Smooth muscle cell (in vitro differentiated cells): ENCODE results near the gene CPTP. TPM values are rescaled to one million over a fixed set of nuclear protein-coding genes. Genes with fewer than 3 reads are reported as not detected.

Experiments used
- DNase-seq: peaks from one replicate; lab custom pipeline; 2025; ENCODE audit not compliant: unreplicated experiment; lab: John Stamatoyannopoulos, UW
- H2AFZ ChIP-seq: fragments of 200-600 bp; sonication (generic); 2 replicates; pipeline ENCODE4 v1.6.0; 2016; ENCODE audit warnings: antibody characterized with exemption, low read depth, mild to moderate bottlenecking
- H3F3A ChIP-seq: fragments of 200-600 bp; sonication (generic); 2 replicates; pipeline ENCODE4 v1.6.0; 2017; ENCODE audit warnings: antibody characterized with exemption, low read depth
- H3K27ac ChIP-seq: fragments of 200-600 bp; sonication (generic); 2 replicates; pipeline ENCODE4 v1.5.1; 2016; ENCODE audit warnings: low read depth, mild to moderate bottlenecking
- H3K27me3 ChIP-seq: fragments of 200-600 bp; sonication (generic); 2 replicates; pipeline ENCODE4 v1.6.1; 2016; ENCODE audit warnings: low read depth, mild to moderate bottlenecking
- H3K36me3 ChIP-seq: fragments of 200-600 bp; sonication (generic); 2 replicates; pipeline ENCODE4 v1.5.1; 2016; ENCODE audit warnings: low read depth
- H3K4me1 ChIP-seq: fragments of 200-600 bp; sonication (generic); 2 replicates; pipeline ENCODE4 v1.5.1; 2016; ENCODE audit warnings: low read depth
- H3K4me2 ChIP-seq: fragments of 200-600 bp; sonication (generic); 2 replicates; pipeline ENCODE4 v1.6.0; 2016; ENCODE audit warnings: mild to moderate bottlenecking
- H3K4me3 ChIP-seq: fragments of 200-600 bp; sonication (generic); 2 replicates; pipeline ENCODE4 v1.5.1; 2016; ENCODE audit warnings: mild to moderate bottlenecking
- H3K79me2 ChIP-seq: fragments of 200-600 bp; sonication (generic); 2 replicates; pipeline ENCODE4 v1.6.0; 2016; ENCODE audit warnings: low read depth, mild to moderate bottlenecking
- H3K9ac ChIP-seq: fragments of 200-600 bp; sonication (generic); 2 replicates; pipeline ENCODE4 v1.6.0; 2016; ENCODE audit warnings: low read depth
- H3K9me3 ChIP-seq: fragments of 200-600 bp; sonication (generic); replicated peaks from 2 replicates; pipeline ENCODE4 v1.5.1; 2016; ENCODE audit warnings: low read depth
- H4K20me1 ChIP-seq: fragments of 200-600 bp; sonication (generic); 2 replicates; pipeline ENCODE4 v1.6.0; 2016; ENCODE audit warnings: low read depth
- WGBS: methylation state at CpG from one replicate; pipeline ENCODE4 v1.1.7; 2016; ENCODE audit warnings: low lambda C conversion rate; 5-methylcytosine and 5-hydroxymethylcytosine counted together
- polyA plus RNA-seq: library from polyadenylated mRNA; unstranded; fragments of >200 nt; fragmentation: Nextera tagmentation; extraction: Ambion mirVana; gene quantifications from 2 replicates; pipeline ENCODE4 v1.2.1, GENCODE V29; 2016
- total RNA-seq: library from RNA; depleted of rRNA; stranded (reverse); fragments of >200 nt; gene quantifications from 2 replicates; pipeline ENCODE4 v1.2.3, GENCODE V29; 2014
- TF ChIP-seq, protein P1 (sequence below): fragments of 200-600 bp; sonication (generic); IDR thresholded peaks from 2 replicates; pipeline ENCODE4 v1.5.1; 2017; ENCODE audit warnings: borderline replicate concordance, mild to moderate bottlenecking, antibody characterized with exemption; ENCODE audit not compliant: insufficient read depth, poor library complexity, severe bottlenecking

The CPTP gene
- total and polyA plus RNA-seq, 2 experiments from 2014 or later: 16.2 to 34.3 TPM

DNA sequence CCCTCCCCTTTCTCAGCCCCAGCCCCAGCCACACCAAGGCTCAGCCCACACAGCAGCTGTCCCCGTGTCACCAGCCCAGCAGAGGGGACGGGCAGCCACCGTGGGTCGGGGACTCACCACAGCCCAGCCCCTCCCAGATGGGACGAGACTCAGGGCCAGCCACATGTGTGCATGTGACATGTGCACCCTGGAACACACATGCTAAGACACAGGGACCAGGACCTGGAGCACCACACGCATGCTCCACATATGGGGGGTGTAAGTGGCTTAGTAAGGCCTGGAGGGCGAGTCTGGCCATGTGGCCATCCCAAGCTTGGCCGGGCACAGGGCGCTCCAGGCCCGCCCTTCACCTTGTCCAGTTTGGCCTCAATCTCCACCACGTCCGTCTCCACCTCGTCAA lies 20.9 kb upstream of the CPTP start:
- Histone ChIP-seq H3K36me3 (no peaks in the 10 kb centered on the region), H3K9ac (no peak overlapping the region), H3K9me3 (no peaks in the 10 kb centered on the region), H3F3A (no peaks in the 10 kb centered on the region), H3K27me3 (no peaks in the 10 kb centered on the region), H3K27ac (peak overlapping the region; percentile 75), H3K4me2 (peak overlapping the region; percentile 99), H2AFZ (no peak overlapping the region), H3K4me3 (no peak overlapping the region), H3K79me2 (peaks cover 32% of the 10 kb centered on the region), H4K20me1 (peaks cover 83% of the 10 kb centered on the region), H3K4me1 (peaks cover 27% of the 10 kb centered on the region)
- DNase-seq: no peak
- 89% methylated on average over 13 of the region's 13 CpGs for WGBS
- TF ChIP-seq, protein P1, sequence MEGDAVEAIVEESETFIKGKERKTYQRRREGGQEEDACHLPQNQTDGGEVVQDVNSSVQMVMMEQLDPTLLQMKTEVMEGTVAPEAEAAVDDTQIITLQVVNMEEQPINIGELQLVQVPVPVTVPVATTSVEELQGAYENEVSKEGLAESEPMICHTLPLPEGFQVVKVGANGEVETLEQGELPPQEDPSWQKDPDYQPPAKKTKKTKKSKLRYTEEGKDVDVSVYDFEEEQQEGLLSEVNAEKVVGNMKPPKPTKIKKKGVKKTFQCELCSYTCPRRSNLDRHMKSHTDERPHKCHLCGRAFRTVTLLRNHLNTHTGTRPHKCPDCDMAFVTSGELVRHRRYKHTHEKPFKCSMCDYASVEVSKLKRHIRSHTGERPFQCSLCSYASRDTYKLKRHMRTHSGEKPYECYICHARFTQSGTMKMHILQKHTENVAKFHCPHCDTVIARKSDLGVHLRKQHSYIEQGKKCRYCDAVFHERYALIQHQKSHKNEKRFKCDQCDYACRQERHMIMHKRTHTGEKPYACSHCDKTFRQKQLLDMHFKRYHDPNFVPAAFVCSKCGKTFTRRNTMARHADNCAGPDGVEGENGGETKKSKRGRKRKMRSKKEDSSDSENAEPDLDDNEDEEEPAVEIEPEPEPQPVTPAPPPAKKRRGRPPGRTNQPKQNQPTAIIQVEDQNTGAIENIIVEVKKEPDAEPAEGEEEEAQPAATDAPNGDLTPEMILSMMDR: no peak

DNA sequence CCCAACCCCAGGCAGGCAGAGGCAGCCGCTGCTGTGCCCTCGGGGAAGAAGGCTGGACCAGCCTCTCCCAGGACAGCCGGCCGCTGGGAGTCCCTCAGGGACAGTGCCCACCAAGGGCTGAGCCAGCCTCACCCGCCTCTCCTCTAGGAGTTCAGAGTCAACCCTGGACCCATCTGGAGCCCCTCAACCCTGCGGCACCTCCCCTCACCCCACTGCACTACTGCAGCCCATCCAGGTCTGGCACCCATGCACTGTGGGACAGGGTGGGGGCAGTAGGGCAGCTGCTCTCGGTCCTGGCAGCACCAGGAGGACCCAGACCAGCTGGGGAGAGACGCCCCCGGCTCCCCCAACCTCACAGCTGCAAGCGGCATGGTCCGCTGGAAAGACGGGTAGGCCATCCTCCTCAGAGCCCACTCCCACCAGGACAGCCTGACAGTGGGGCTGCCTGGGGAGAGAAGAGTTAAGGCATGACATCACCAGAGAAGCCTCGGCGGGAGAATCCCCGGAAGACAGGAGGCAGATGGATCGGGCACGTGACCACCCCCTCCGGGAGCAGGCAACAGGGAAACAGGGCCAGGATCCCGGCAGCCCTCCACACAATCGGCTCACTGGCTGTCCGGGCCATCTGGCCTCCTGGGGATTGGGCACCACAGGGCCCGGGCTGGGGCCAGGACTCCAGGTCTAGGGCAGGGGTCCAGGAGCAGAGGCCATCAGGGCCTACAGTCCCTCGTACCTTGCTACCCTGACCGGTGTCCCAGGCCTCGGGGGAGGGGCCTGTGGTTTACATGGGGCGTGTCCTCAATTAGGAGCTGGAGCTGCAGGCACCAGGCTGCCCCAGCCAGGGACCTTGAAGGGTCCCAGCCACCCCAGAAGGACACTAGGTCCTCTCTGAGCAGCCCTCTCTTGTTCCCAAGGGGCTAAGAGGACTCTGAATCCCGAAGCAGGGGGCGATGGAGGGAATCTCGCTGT lies 20.0 kb upstream of the CPTP start:
- H3K9me3 ChIP-seq: no peaks in the 10 kb centered on the region
- H3K9ac ChIP-seq: peak overlapping the region; percentile 69
- H3K4me3 ChIP-seq: peak overlapping the region; percentile 86
- no peaks in the 10 kb centered on the region for H3K27me3 ChIP-seq
- peaks cover 34% of the 10 kb centered on the region for H3K4me1 ChIP-seq
- peaks cover 39% of the 10 kb centered on the region for H3K79me2 ChIP-seq
- peaks cover 81% of the 10 kb centered on the region for H4K20me1 ChIP-seq
- peak overlapping the region; percentile 75 for H3K27ac ChIP-seq
- TF ChIP-seq, protein P1: no peak
- WGBS: 35% methylated on average over 20 of the region's 29 CpGs
- DNase-seq: peak; percentile 70
- H2AFZ ChIP-seq: no peak overlapping the region
- H3F3A ChIP-seq: no peaks in the 10 kb centered on the region
- H3K4me2 ChIP-seq: peak overlapping the region; percentile 99
- H3K36me3 ChIP-seq: no peaks in the 10 kb centered on the region

DNA sequence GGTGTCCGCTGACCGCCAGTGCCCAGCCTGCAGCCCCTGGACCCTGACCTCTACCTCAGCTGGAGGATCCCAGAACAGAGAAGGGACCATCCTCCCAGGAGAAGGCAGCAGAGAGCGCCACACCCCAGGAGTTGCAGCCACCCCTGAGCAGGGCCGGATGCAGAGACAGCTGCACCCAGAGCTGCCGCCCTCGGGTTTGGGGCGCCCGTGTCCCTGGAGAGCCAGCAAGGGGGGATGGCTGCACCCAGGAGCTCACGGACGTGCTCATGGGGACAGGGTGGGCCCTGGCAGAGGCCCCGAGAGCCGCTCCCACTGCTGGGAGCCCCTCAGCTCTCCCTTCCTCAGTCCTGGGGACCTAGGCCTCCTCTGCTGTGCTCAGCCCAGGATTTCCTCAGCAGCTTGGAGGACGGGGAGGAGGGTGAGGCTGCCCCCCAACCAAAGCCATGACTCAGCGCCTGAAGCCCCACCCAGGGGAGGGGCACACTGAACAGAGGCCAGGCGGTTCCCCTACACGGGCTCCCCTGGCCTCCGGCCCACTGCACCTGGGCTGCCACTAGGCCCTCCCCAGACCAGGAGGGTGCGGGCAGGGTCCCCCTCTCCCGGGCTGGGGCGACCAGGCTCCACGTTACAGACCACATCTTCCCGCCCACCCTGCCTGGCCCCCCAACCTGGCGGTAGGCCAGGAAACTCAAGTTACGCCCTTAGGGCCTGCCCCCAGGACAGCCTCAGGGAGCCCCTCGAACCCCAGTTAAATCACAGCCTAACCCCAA lies 19.1 kb upstream of the CPTP start:
- TF ChIP-seq, protein P1: no peak
- 42% methylated on average over 21 of the region's 25 CpGs for WGBS
- DNase-seq: peak; percentile 49
- Histone ChIP-seq H4K20me1 (peaks cover 81% of the 10 kb centered on the region), H3K4me2 (peak overlapping the region; percentile 99), H3K79me2 (peaks cover 40% of the 10 kb centered on the region), H3K9ac (peak overlapping the region; percentile 15), H3K36me3 (no peaks in the 10 kb centered on the region), H3F3A (peaks cover 4% of the 10 kb centered on the region), H3K9me3 (no peaks in the 10 kb centered on the region), H2AFZ (no peak overlapping the region), H3K27ac (peak overlapping the region; percentile 75), H3K4me1 (peaks cover 36% of the 10 kb centered on the region), H3K27me3 (no peaks in the 10 kb centered on the region), H3K4me3 (peak overlapping the region; percentile 86)
